Fibroblast of mammary gland (primary cell): Measurements from ENCODE around the gene FBXW7.
A peak's percentile ranks its signal among the peaks of the same experiment; 100 is the strongest.

Experiments
- DNase-seq: peaks from one replicate; pipeline ENCODE4 v3.0.0-alpha.2; 2010; ENCODE audit warnings: low read depth
- H3K4me3 ChIP-seq: 2 replicates; pipeline ENCODE4 v1.5.1; 2011; ENCODE audit warnings: low read depth, mild to moderate bottlenecking, low read length, moderate library complexity; ENCODE audit not compliant: control insufficient read depth
- TF ChIP-seq, protein P1 (sequence below): conservative IDR thresholded peaks from 2 replicates; pipeline ENCODE4 v1.5.1; 2011; ENCODE audit warnings: low read depth, low read length, inconsistent platforms; ENCODE audit not compliant: control insufficient read depth, insufficient read depth

FBXW7 gene

DNA sequence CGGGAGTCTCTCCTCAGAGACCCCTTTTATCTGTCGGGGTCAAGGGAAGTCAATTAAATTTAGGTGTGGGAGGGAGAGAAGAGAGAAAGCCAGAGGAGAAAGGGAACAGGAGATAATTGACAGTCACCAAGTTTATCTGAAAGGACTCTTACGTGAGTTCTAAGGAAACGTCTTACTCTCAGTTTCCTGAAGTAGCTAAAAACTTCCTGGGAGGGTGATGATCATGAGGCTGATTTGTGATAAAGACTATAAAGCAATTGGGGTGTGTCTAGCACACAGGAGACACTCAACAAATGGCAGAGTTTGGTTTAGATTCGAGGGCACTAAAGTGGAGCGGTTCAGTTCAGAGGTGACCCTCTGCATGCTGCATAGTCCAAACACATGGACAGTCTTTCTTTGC, 254.1 kb downstream of the FBXW7 start:
- H3K4me3 ChIP-seq: no peak overlapping the region
- DNase-seq: no peak
- TF ChIP-seq, protein P1, sequence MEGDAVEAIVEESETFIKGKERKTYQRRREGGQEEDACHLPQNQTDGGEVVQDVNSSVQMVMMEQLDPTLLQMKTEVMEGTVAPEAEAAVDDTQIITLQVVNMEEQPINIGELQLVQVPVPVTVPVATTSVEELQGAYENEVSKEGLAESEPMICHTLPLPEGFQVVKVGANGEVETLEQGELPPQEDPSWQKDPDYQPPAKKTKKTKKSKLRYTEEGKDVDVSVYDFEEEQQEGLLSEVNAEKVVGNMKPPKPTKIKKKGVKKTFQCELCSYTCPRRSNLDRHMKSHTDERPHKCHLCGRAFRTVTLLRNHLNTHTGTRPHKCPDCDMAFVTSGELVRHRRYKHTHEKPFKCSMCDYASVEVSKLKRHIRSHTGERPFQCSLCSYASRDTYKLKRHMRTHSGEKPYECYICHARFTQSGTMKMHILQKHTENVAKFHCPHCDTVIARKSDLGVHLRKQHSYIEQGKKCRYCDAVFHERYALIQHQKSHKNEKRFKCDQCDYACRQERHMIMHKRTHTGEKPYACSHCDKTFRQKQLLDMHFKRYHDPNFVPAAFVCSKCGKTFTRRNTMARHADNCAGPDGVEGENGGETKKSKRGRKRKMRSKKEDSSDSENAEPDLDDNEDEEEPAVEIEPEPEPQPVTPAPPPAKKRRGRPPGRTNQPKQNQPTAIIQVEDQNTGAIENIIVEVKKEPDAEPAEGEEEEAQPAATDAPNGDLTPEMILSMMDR: no peak

DNA sequence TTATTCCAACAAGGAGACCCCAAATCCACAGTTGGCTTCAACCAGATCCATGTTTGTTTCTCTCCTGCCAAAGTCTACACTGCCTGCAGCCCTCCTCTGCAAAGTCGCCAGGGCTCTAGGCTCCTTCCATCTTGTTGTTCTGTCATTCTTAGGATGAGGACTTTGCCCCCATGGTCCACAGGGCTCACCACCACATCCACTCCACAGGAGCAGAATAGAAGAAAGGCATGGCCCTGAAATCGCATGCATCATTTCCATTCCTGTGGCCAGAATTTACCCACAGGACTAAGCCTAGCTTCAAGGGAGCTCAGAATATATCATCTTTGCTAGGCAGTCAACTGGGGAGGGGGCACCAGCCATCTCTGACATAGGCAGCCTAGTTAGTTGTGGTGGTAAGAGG, 254.7 kb downstream of the FBXW7 start:
- H3K4me3 ChIP-seq: no peak overlapping the region
- no peak for DNase-seq
- TF ChIP-seq, protein P1: no peak

DNA sequence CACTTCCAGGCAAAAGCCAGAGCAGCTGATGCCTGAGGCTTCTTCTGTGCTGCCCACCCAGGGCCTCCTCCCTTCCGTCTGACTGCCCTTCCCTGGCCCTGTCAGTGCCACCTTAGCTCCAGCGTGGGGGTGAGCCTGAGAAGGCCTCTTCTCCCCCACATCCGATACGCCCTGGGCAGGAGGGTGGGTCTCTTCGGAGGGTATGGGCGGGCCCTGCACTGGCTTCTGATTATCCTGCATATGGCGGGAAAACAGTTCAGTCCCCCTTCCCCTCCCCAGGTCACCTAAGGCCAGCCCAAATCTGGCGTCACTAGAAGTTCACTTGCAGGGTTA, 256.7 kb downstream of the FBXW7 start:
- TF ChIP-seq, protein P1: no peak
- H3K4me3 ChIP-seq: no peak overlapping the region
- DNase-seq: no peak

DNA sequence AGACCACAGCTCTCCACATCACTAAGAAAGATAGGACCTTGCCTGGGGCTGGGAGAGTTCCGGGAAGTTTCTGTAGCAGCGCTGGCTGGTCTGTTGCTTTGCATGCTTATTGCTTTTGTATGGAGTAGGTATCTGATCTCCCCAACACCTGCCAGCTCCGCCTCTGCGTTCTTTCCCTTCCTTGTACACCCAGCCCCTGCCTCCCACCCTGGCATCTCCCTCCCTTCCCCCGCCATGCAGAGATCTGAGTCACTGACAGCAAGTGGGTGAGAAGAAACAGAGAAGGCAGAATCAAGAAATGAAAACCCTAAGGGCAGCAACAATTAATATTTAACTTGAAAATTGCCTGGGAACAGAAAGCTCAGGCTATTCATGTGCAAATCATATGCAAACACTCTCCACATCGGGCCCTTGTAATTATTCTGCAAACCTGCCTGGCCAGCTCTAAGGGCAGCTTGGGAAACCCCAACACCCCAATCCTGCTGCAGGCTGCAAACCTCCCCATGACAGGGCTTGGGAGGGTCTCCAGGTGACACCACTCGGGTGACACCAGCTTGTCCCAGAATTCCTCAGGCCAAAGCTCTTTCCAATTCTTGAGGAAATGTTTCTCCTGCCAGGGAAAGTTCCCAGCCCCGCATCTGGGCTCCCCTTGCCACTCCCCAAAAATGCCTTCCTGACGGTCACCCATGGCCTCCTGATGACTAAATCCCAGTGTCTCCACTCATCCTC, 257.2 kb downstream of the FBXW7 start:
- TF ChIP-seq, protein P1: no peak
- H3K4me3 ChIP-seq: no peak overlapping the region
- no peak for DNase-seq

DNA sequence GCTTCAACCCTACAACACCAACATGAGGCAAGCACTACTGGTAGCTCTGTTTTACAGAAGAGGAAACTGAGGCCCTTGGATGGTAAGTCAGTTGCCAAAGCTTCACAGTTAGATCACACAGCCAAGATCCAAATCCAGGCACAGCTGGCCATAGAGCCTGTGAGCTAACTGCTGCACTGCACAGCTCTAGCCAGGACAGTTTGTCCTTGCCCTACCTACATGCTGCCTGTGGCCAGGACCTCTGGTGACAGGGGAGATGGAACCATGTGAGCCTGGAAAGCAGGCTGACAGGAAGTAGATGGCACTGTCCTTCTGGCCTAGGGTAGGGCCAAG, 257.8 kb downstream of the FBXW7 start:
- DNase-seq: no peak
- TF ChIP-seq, protein P1: no peak
- no peak overlapping the region for H3K4me3 ChIP-seq

DNA sequence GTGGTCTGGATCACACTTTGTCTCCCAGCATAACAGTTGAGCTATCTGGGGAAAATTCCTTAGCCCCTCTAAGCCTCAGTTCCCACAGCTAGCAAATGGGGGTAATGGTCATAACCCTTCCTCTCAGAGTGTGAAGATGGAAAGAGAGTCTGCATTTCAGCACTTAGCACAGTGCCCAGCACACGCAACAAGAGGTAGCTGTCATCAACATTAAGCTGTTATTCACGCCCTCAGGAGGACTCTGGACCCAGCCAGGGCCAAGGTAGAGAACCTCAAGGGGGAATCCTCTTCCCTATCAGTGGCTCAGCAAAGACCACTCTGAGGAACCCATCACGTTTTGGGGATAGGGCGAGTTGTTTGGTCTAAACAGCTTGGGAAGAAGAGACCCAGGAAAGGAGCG, 258.6 kb downstream of the FBXW7 start:
- TF ChIP-seq, protein P1: no peak
- no peak overlapping the region for H3K4me3 ChIP-seq
- no peak for DNase-seq

DNA sequence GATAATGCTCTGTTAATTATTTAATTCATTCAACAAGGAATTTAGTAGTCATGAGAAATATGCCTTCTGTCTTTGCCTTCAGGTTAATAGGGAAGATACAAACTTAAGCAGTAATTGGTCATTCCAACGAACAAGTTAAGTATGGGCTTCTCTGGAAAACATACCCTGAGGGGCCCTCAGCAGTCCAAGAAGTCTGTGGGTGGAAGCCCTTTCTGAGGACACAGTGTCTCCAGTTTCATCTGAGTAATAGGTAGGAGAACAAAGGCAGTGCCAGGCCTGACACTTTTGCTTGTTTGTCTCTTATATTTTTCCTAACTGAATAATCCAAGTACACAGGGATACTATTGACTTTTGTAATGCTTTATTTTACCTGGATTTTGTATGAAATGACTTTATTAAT, 262.5 kb downstream of the FBXW7 start:
- DNase-seq: peak; percentile 16
- TF ChIP-seq, protein P1: no peak

More for the DNA sequence above, 262.5 kb downstream of the FBXW7 start:
- no peak overlapping the region for H3K4me3 ChIP-seq
